ENCODE results near the gene TRABD2A.

The TRABD2A gene

GRCh38 chr2:84866122-84866521 lies 14.8 kb downstream of the TRABD2A start:
- Histone ChIP-seq H3K4me3 (replicated peaks; ENCODE audit: insufficient read depth, low read length) (no peak overlapping the region), H3K27me3 (ENCODE audit: insufficient read depth, poor library complexity, severe bottlenecking) (peaks cover 2% of the 10 kb centered on the region), H3K27ac (replicated peaks) (no peak overlapping the region)
- no peak for TF ChIP-seq REST (IDR thresholded peaks at IDR 0.05; ENCODE audit: insufficient replicate concordance, low read depth)
- TF ChIP-seq, protein P1, sequence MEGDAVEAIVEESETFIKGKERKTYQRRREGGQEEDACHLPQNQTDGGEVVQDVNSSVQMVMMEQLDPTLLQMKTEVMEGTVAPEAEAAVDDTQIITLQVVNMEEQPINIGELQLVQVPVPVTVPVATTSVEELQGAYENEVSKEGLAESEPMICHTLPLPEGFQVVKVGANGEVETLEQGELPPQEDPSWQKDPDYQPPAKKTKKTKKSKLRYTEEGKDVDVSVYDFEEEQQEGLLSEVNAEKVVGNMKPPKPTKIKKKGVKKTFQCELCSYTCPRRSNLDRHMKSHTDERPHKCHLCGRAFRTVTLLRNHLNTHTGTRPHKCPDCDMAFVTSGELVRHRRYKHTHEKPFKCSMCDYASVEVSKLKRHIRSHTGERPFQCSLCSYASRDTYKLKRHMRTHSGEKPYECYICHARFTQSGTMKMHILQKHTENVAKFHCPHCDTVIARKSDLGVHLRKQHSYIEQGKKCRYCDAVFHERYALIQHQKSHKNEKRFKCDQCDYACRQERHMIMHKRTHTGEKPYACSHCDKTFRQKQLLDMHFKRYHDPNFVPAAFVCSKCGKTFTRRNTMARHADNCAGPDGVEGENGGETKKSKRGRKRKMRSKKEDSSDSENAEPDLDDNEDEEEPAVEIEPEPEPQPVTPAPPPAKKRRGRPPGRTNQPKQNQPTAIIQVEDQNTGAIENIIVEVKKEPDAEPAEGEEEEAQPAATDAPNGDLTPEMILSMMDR (IDR thresholded peaks at IDR 0.05; ENCODE audit: insufficient read depth, low read length) = no peak
- TF ChIP-seq SPI1 (IDR thresholded peaks at IDR 0.05; ENCODE audit: borderline replicate concordance, low read depth) = no peak
- TF ChIP-seq POLR2AphosphoS5 (IDR thresholded peaks at IDR 0.05; ENCODE audit: low read depth) = no peak
- no peak for DNase-seq (ENCODE audit: low read depth in 1 of 2, low spot score in 1 of 2)

DNA sequence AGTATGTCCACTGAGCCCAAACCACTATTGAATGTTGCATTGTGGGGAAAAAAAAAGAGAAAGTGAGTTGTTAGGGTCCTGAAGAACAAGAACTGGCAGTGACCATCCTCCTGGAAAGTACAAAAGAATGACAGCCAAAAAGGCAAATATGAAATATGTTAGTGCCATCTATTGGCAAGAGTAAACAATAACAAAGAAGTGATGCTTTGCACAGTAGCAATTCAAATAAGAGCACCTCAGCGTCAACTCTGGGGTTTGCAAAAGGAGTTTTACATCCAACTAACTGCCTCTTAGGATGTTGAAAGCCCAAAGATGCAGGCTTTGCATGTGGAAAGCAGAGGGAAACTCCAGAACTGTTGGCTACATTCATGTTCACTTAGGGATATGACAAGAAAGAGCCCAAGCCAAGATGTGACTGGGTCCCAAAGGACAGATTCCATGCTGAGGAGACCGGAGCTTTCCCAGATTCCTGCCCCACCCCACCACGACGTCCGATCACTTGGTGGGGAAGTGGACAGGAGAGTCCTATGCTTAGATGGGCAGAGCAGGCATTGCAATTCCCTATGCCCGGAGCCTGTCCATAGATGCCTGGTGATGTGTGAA lies 15.6 kb downstream of the TRABD2A start:
- H3K4me3 ChIP-seq (replicated peaks; ENCODE audit: insufficient read depth, low read length) = no peak overlapping the region
- H3K27me3 ChIP-seq (ENCODE audit: insufficient read depth, poor library complexity, severe bottlenecking) = peaks cover 2% of the 10 kb centered on the region
- TF ChIP-seq, protein P1 (IDR thresholded peaks at IDR 0.05; ENCODE audit: insufficient read depth, low read length) = no peak
- TF ChIP-seq REST (IDR thresholded peaks at IDR 0.05; ENCODE audit: insufficient replicate concordance, low read depth) (no peak), SPI1 (IDR thresholded peaks at IDR 0.05; ENCODE audit: borderline replicate concordance, low read depth) (no peak), GABPA (IDR thresholded peaks at IDR 0.05; ENCODE audit: low read depth) (no peak), POLR2AphosphoS5 (IDR thresholded peaks at IDR 0.05; ENCODE audit: low read depth) (no peak)
- no peak for DNase-seq (ENCODE audit: low read depth in 1 of 2, low spot score in 1 of 2)
- H3K27ac ChIP-seq (replicated peaks) = no peak overlapping the region

- H3K4me3 ChIP-seq (replicated peaks; ENCODE audit: insufficient read depth, low read length) = no peak overlapping the region
- DNase-seq (ENCODE audit: low read depth in 1 of 2, low spot score in 1 of 2) = no peak
- no peak overlapping the region for H3K27ac ChIP-seq (replicated peaks)
- no peaks in the 10 kb centered on the region for H3K27me3 ChIP-seq (ENCODE audit: insufficient read depth, poor library complexity, severe bottlenecking)
- no peak for TF ChIP-seq POLR2AphosphoS5 (IDR thresholded peaks at IDR 0.05; ENCODE audit: low read depth)
Observed at GRCh38 chr2:84862006-84862405, 18.9 kb downstream of the TRABD2A start.

DNA sequence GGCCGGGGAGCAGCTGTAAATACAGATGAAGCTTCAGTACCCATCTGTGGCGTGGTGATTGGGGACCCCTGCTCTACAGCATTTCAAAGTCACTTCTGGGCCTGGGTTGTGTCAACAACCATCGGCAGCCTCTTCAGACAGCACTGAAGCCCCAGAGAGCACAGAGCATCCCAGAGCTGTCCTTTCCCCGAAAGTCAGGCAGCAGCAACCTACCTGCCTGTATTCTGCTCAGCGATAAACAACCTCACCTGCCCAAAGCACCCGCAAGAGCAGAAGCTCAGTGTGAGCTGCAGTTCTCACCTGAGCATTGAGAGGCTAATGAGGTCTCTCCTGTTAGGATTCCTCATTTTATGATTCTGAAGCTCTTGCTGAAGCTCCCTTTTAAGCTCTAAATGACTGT lies 19.3 kb downstream of the TRABD2A start:
- Histone ChIP-seq H3K4me3 (replicated peaks; ENCODE audit: insufficient read depth, low read length) (no peak overlapping the region), H3K27me3 (ENCODE audit: insufficient read depth, poor library complexity, severe bottlenecking) (no peaks in the 10 kb centered on the region), H3K27ac (replicated peaks) (no peak overlapping the region)
- TF ChIP-seq POLR2AphosphoS5 (IDR thresholded peaks at IDR 0.05; ENCODE audit: low read depth) (no peak), SPI1 (IDR thresholded peaks at IDR 0.05; ENCODE audit: borderline replicate concordance, low read depth) (no peak), GABPA (IDR thresholded peaks at IDR 0.05; ENCODE audit: low read depth) (no peak), REST (IDR thresholded peaks at IDR 0.05; ENCODE audit: insufficient replicate concordance, low read depth) (no peak)
- TF ChIP-seq, protein P1 (IDR thresholded peaks at IDR 0.05; ENCODE audit: insufficient read depth, low read length) = no peak
- DNase-seq (ENCODE audit: low read depth in 1 of 2, low spot score in 1 of 2) = no peak
